PC-9 (cell line): ENCODE measurements around the gene TELO2. TPM values are rescaled to one million over a fixed set of nuclear protein-coding genes. Genes with fewer than 3 reads are reported as not detected.

Experiments
- BruUV-seq: library from RNA; stranded (reverse); fragments of 400-500 nt; replicated peaks from 2 replicates; lab custom pipeline; 2021; lab: Mats Ljungman, UMichigan
- CTCF ChIA-PET: fragments of 300-600 bp; sonication (Branson Sonifier 250); formaldehyde crosslinking; loops from one replicate; lab custom pipeline; 2022; ENCODE audit warnings: antibody characterized with exemption; lab: Charles Lee
- POLR2A ChIA-PET: fragments of 300-600 bp; sonication (Branson Sonifier 250); formaldehyde crosslinking; loops from one replicate; lab custom pipeline; 2022; ENCODE audit warnings: antibody characterized with exemption; ENCODE audit not compliant: unreplicated experiment; lab: Charles Lee
- DNase-seq, 2 experiments: peaks; one replicate each; pipeline versions ENCODE4 v3.0.0 to v3.0.0-alpha.2; 2015 to 2022; ENCODE audit warnings: mixed read lengths in 1 of 2
- H2AFZ ChIP-seq: fragments of 200-600 bp; sonication (generic); 2 replicates; pipeline ENCODE4 v1.8.1; 2017; ENCODE audit warnings: antibody characterized with exemption
- H3F3A ChIP-seq: fragments of 200-600 bp; sonication (generic); 2 replicates; pipeline ENCODE4 v1.8.1; 2017; ENCODE audit warnings: antibody characterized with exemption, mild to moderate bottlenecking, low read depth; ENCODE audit not compliant: insufficient read depth
- H3K27ac ChIP-seq: fragments of 200-600 bp; sonication (generic); 2 replicates; pipeline ENCODE4 v1.6.1; 2016; ENCODE audit warnings: mixed run types
- H3K27me3 ChIP-seq: fragments of 200-600 bp; sonication (generic); 2 replicates; pipeline ENCODE4 v1.6.1; 2016; ENCODE audit warnings: low read depth, mixed run types; ENCODE audit not compliant: insufficient read depth
- H3K36me3 ChIP-seq: fragments of 200-600 bp; sonication (generic); 2 replicates; pipeline ENCODE4 v1.6.1; 2016; ENCODE audit warnings: low read depth, mixed run types
- H3K4me1 ChIP-seq: fragments of 200-600 bp; sonication (generic); replicated peaks from 2 replicates; pipeline ENCODE4 v1.6.1; 2016; ENCODE audit warnings: mixed run types; ENCODE audit not compliant: insufficient read depth
- H3K4me2 ChIP-seq: fragments of 200-600 bp; sonication (generic); 2 replicates; pipeline ENCODE4 v1.6.1; 2017; ENCODE audit warnings: mixed run types
- H3K4me3 ChIP-seq: fragments of 200-600 bp; sonication (generic); 2 replicates; pipeline ENCODE4 v1.6.1; 2016; ENCODE audit warnings: mixed run types
- H3K79me2 ChIP-seq: fragments of 200-600 bp; sonication (generic); 2 replicates; pipeline ENCODE4 v1.6.1; 2017; ENCODE audit warnings: low read depth, mixed run types
- H3K9me2 ChIP-seq: fragments of 200-600 bp; sonication (generic); 2 replicates; pipeline ENCODE4 v1.8.1; 2017; ENCODE audit warnings: mild to moderate bottlenecking; ENCODE audit not compliant: insufficient read depth
- H3K9me3 ChIP-seq: fragments of 200-600 bp; sonication (generic); 2 replicates; pipeline ENCODE4 v1.8.1; 2016; ENCODE audit warnings: low read depth; ENCODE audit not compliant: insufficient read depth
- H4K20me1 ChIP-seq: fragments of 200-600 bp; sonication (generic); 2 replicates; pipeline ENCODE4 v1.8.1; 2017; ENCODE audit not compliant: insufficient read depth
- EZH2 ChIP-seq: fragments of 200-600 bp; sonication (generic); IDR thresholded peaks from 2 replicates; pipeline ENCODE4 v1.8.0; 2017; ENCODE audit warnings: antibody characterized with exemption, low read depth
- intact Hi-C: fragments of 100-400 bp; cut with micrococcal nuclease; formaldehyde crosslinking; loops from one replicate; pipeline ENCODE4 v1.10.0; 2022; ENCODE audit not compliant: unreplicated experiment
- total RNA-seq: library from RNA; stranded (reverse); gene quantifications from 2 replicates; pipeline ENCODE4 v1.2.3, GENCODE V29; 2021
- TF ChIP-seq, protein P1 (sequence below): fragments of 200-600 bp; sonication (generic); conservative IDR thresholded peaks from 2 replicates; pipeline ENCODE4 v1.6.1; 2017; ENCODE audit warnings: mixed run types, antibody characterized with exemption, mild to moderate bottlenecking, moderate library complexity

TELO2 gene
- total RNA-seq, 1 experiment from 2014 or later, result 56.0 TPM

DNA sequence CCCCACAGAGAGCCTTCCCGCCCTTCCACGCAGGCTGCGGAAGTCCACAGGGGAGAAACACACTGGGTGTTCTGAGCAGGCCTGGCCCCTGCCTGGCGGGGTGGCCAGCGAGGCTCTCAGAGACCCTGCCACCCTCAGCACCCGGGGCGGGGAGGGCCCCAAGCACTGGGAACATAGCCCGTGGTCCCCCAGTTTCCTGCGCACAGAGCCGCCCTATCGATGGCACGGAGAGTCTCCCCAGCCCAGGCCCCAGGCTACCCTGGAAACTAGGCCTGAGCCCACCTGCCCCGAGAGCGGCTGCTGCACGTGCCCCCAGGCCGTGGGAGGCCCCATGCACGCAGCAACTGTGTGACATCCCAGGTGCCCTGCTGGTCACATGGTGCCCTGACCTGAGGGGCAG, 38.6 kb upstream of the TELO2 start:
- H3K4me2 ChIP-seq, result no peak overlapping the region
- H2AFZ ChIP-seq, result no peak overlapping the region
- DNase-seq, result no peak
- H3K4me3 ChIP-seq, result no peak overlapping the region
- no peaks in the 10 kb centered on the region for H3K9me3 ChIP-seq
- TF ChIP-seq, protein P1, sequence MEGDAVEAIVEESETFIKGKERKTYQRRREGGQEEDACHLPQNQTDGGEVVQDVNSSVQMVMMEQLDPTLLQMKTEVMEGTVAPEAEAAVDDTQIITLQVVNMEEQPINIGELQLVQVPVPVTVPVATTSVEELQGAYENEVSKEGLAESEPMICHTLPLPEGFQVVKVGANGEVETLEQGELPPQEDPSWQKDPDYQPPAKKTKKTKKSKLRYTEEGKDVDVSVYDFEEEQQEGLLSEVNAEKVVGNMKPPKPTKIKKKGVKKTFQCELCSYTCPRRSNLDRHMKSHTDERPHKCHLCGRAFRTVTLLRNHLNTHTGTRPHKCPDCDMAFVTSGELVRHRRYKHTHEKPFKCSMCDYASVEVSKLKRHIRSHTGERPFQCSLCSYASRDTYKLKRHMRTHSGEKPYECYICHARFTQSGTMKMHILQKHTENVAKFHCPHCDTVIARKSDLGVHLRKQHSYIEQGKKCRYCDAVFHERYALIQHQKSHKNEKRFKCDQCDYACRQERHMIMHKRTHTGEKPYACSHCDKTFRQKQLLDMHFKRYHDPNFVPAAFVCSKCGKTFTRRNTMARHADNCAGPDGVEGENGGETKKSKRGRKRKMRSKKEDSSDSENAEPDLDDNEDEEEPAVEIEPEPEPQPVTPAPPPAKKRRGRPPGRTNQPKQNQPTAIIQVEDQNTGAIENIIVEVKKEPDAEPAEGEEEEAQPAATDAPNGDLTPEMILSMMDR, result no peak
- no peak for TF ChIP-seq EZH2
- no TSS peak for BruUV-seq
- no peaks in the 10 kb centered on the region for H3K36me3 ChIP-seq
- H3K79me2 ChIP-seq, result no peaks in the 10 kb centered on the region
- no peaks in the 10 kb centered on the region for H3K4me1 ChIP-seq
- no peaks in the 10 kb centered on the region for H3F3A ChIP-seq
- no peaks in the 10 kb centered on the region for H3K27me3 ChIP-seq
- ChIA-PET POLR2A (no interaction called here), CTCF (no interaction called here)
- no peaks in the 10 kb centered on the region for H3K9me2 ChIP-seq
- intact Hi-C loops, result no loop called here
- no peak overlapping the region for H3K27ac ChIP-seq
- H4K20me1 ChIP-seq, result no peaks in the 10 kb centered on the region

DNA sequence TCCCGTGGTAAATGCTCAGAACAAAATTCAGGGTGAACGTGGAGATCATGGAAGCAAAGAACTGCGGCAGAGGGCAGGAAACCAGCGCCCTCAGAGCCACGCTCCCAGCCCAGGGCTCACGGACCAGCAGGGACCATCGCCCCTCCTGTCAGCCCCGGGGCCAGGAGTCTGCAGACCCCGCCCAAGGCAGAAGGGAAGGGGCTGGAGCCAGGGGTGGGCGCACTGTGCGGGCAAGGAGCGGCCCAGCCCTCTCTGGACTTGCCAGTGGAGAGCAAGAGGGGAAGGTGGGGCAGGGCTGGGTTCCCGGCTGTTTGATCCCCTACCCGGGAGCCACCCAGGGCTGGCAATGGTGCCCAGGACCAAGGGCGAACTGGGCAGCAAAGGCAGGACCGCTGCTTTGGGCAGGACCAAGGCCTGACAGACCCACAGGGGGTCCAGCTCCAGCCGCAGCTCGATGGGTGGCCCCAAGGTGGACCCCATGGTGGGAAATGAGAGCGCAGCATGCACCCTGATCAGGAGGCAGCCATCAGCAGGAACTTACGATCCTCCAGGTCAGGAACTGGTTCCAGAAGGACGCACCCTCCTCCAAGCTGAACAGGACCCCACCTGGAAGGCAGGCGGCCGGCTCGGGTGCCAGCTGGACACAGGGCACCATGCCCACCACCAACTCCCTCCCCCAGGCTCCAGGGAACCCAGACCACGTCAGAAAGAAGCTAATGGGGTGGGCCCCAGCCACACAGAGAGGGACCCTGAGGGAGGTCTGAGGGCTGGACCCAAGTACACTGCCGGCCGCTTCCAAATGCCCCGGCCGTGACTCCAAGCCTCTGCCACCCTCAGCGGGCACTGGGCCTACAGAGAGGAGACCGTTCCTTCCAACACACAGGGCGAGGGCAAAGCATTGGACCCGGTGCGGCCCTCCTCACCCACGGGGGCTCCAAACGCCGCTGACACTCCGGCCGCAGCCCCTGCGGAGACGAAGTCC, 37.7 kb upstream of the TELO2 start:
- H2AFZ ChIP-seq, result no peak overlapping the region
- BruUV-seq, result no TSS peak
- intact Hi-C loops, result no loop called here
- no peak for TF ChIP-seq EZH2
- TF ChIP-seq, protein P1, result no peak
- H3K4me2 ChIP-seq, result no peak overlapping the region
- no peaks in the 10 kb centered on the region for H3K36me3 ChIP-seq
- H3K27ac ChIP-seq, result no peak overlapping the region
- no peaks in the 10 kb centered on the region for H3K9me3 ChIP-seq
- no peaks in the 10 kb centered on the region for H4K20me1 ChIP-seq
- CTCF ChIA-PET, result no interaction called here
- H3K79me2 ChIP-seq, result no peaks in the 10 kb centered on the region
- H3K27me3 ChIP-seq, result no peaks in the 10 kb centered on the region
- H3K4me3 ChIP-seq, result no peak overlapping the region
- no peaks in the 10 kb centered on the region for H3K9me2 ChIP-seq
- H3F3A ChIP-seq, result no peaks in the 10 kb centered on the region
- POLR2A ChIA-PET, result no interaction called here
- H3K4me1 ChIP-seq, result no peaks in the 10 kb centered on the region
- DNase-seq, result no peak

DNA sequence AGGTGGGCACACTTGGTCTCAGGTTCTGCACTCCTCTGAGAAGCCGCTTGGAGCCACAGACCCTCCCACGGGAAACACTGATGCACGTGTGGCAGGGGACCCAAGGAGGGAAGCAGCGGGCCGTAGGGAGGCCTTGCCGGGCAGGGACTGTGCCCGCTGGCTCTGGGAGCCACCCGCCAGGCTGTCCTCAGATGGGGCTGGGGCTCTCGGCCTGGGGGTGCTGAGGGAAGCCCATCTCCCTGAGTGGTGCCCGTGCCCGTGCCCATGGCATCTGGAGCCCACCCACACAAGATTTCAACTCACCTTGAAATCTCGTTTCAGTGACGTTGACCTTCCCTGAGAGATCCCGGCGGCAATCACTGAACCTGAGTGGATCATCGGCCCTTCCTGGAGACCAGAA, 36.2 kb upstream of the TELO2 start:
- Histone ChIP-seq H3F3A (no peaks in the 10 kb centered on the region), H3K27ac (no peak overlapping the region), H3K27me3 (no peaks in the 10 kb centered on the region), H3K4me2 (no peak overlapping the region), H3K9me3 (no peaks in the 10 kb centered on the region), H3K9me2 (no peaks in the 10 kb centered on the region), H3K36me3 (no peaks in the 10 kb centered on the region), H3K79me2 (no peaks in the 10 kb centered on the region), H3K4me3 (no peak overlapping the region), H2AFZ (no peak overlapping the region), H4K20me1 (no peaks in the 10 kb centered on the region; the same call in 1 of the 2 replicates), H3K4me1 (no peaks in the 10 kb centered on the region)
- no TSS peak for BruUV-seq
- ChIA-PET POLR2A (no interaction called here), CTCF (no interaction called here)
- no peak for TF ChIP-seq EZH2
- TF ChIP-seq, protein P1, result no peak
- DNase-seq, result no peak
- intact Hi-C loops, result no loop called here
